GM20000 (cell line): Measurements from ENCODE around the gene ZNF107.
"Not testable (repeated sequence)": the region's sequence is repeated elsewhere in the genome, so short reads cannot be mapped to it uniquely, and the experiment has no call there.

Experiments used
- DNase-seq: peaks from one replicate; pipeline ENCODE4 v3.0.0; 2012; ENCODE audit warnings: low spot score
- CTCF ChIP-seq: IDR thresholded peaks from 2 replicates; pipeline ENCODE4 v1.5.1; 2012; ENCODE audit warnings: mild to moderate bottlenecking, control low read depth; ENCODE audit errors: extremely low read depth, missing control alignments

ZNF107 gene

GRCh38 chr7:64643566-64643965 lies 22.4 kb upstream of the ZNF107 start:
- no peak for TF ChIP-seq CTCF
- DNase-seq = no peak

GRCh38 chr7:64651203-64651602 lies 14.7 kb upstream of the ZNF107 start:
- TF ChIP-seq CTCF = no peak
- DNase-seq = no peak

GRCh38 chr7:64651632-64652165 lies 14.2 kb upstream of the ZNF107 start:
- no peak for TF ChIP-seq CTCF
- no peak for DNase-seq

GRCh38 chr7:64653721-64654401 lies 12.1 kb upstream of the ZNF107 start:
- DNase-seq = no peak
- no peak for TF ChIP-seq CTCF

GRCh38 chr7:64654796-64655548 lies 11.0 kb upstream of the ZNF107 start:
- no peak for TF ChIP-seq CTCF
- no peak for DNase-seq

GRCh38 chr7:64655811-64656210 lies 10.1 kb upstream of the ZNF107 start:
- TF ChIP-seq CTCF = no peak
- no peak for DNase-seq

- TF ChIP-seq CTCF = no peak
- DNase-seq = no peak
Observed at GRCh38 chr7:64656489-64656888, 9.4 kb upstream of the ZNF107 start.

GRCh38 chr7:64662091-64662490 lies 3.8 kb upstream of the ZNF107 start:
- DNase-seq = not testable (repeated sequence)
